DND-41 (cell line): ENCODE data around the gene ARID3C.

Source experiments
- CTCF ChIP-seq: IDR thresholded peaks from 2 replicates; pipeline ENCODE4 v1.5.1; 2012; ENCODE audit warnings: borderline replicate concordance, low read length, moderate library complexity, mild to moderate bottlenecking; ENCODE audit not compliant: poor library complexity, severe bottlenecking; ENCODE audit errors: extremely low read depth
- EZH2 ChIP-seq: IDR thresholded peaks from 3 replicates; pipeline ENCODE4 v1.6.1; 2012; ENCODE audit warnings: borderline replicate concordance, low read depth, mild to moderate bottlenecking, moderate library complexity, low read length, inconsistent platforms; ENCODE audit not compliant: severe bottlenecking

- TF ChIP-seq CTCF (no peak), EZH2 (no peak)
Measured at GRCh38 chr9:34584970-34585369, 43.9 kb downstream of the ARID3C start.
